ENCODE data around the gene TMPRSS11A. TPM values are rescaled to one million over a fixed set of nuclear protein-coding genes. Genes with fewer than 3 reads are reported as not detected.

TMPRSS11A gene
- total and polyA plus RNA-seq, 2 experiments from 2014 or later = not detected

- ATAC-seq = no peak
- Mint-ChIP-seq H3K27ac (no peak overlapping the region), H3K9me3 (peaks cover 8% of the 10 kb centered on the region; the same call in 1 of the 3 replicates), H3K36me3 (ENCODE audit: low read depth) (no peaks in the 10 kb centered on the region), H3K27me3 (ENCODE audit: insufficient read depth, low read depth, poor library complexity) (peaks cover 1% of the 10 kb centered on the region), H3K4me3 (no peak overlapping the region), H3K4me1 (no peaks in the 10 kb centered on the region)
- Histone ChIP-seq H3K36me3 (ENCODE audit: insufficient read depth) (no peaks in the 10 kb centered on the region), H3K4me3 (no peak overlapping the region), H4K20me1 (replicated peaks; ENCODE audit: insufficient read depth) (no peaks in the 10 kb centered on the region), H3K27me3 (ENCODE audit: insufficient read depth) (no peaks in the 10 kb centered on the region), H3K27ac (ENCODE audit: low read depth) (no peak overlapping the region), H2AFZ (no peak overlapping the region), H3K9me2 (ENCODE audit: insufficient read depth) (no peaks in the 10 kb centered on the region), H3K4me2 (no peak overlapping the region), H3K4me1 (ENCODE audit: insufficient read depth) (no peaks in the 10 kb centered on the region), H3F3A (replicated peaks; ENCODE audit: low read depth) (no peaks in the 10 kb centered on the region), H3K79me2 (replicated peaks; ENCODE audit: insufficient read depth) (no peaks in the 10 kb centered on the region)
- TF ChIP-seq ZNF462 (CRISPR knock-in tag; IDR thresholded peaks at IDR 0.05) = no peak
- no peak for TF ChIP-seq CTCF (conservative IDR thresholded peaks at IDR 0.05; ENCODE audit: low read depth in 2 of 2)
- no peak for TF ChIP-seq EZH2 (IDR thresholded peaks at IDR 0.05; ENCODE audit: low read depth, unreplicated experiment)
- TF ChIP-seq POLR2AphosphoS5 (IDR thresholded peaks at IDR 0.05; ENCODE audit: low read depth) = no peak
- TF ChIP-seq ETS1 (IDR thresholded peaks at IDR 0.05) = no peak
- TF ChIP-seq REST (IDR thresholded peaks at IDR 0.05; ENCODE audit: unreplicated experiment) = no peak
- TF ChIP-seq ZNF331 (CRISPR knock-in tag; IDR thresholded peaks at IDR 0.05; ENCODE audit: low read depth) = no peak
- no peak for TF ChIP-seq JUNB (IDR thresholded peaks at IDR 0.05; ENCODE audit: unreplicated experiment)
- no peak for TF ChIP-seq EZH2phosphoT487 (IDR thresholded peaks at IDR 0.05; ENCODE audit: unreplicated experiment)
- TF ChIP-seq STAT1 (IDR thresholded peaks at IDR 0.05; ENCODE audit: unreplicated experiment) = no peak
- no peak for TF ChIP-seq CREB1 (CRISPR knock-in tag; IDR thresholded peaks at IDR 0.05; ENCODE audit: low read depth)
- no peak for TF ChIP-seq ZNF114 (CRISPR knock-in tag; IDR thresholded peaks at IDR 0.05)
- no peak for TF ChIP-seq NANOG (IDR thresholded peaks at IDR 0.05; ENCODE audit: borderline replicate concordance)
- no peak for DNase-seq (ENCODE audit: low spot score)
Observed at GRCh38 chr4:67899096-67899495, 64.2 kb downstream of the TMPRSS11A start.
